Astrocyte (in vitro differentiated cells and primary cell): ENCODE measurements around the gene SUN5. TPM values are rescaled to one million over a fixed set of nuclear protein-coding genes. Genes with fewer than 3 reads are reported as not detected.

Source experiments
- DNase-seq: peaks from one replicate; pipeline ENCODE4 v3.0.0-alpha.2; 2010; ENCODE audit warnings: low read depth
- FAIRE-seq: peaks from 2 replicates; lab custom pipeline; 2011; peaks lifted over from hg19 to GRCh38; lab: Jason Lieb, UNC
- H2AFZ ChIP-seq: 2 replicates; pipeline ENCODE4 v1.6.0; 2012; ENCODE audit warnings: low read depth, low read length, inconsistent platforms
- H3K27ac ChIP-seq: 2 replicates; pipeline ENCODE4 v1.5.1; 2011; ENCODE audit warnings: low read depth, low read length, inconsistent platforms
- H3K27me3 ChIP-seq: 2 replicates; pipeline ENCODE4 v1.6.0; 2011; ENCODE audit warnings: low read length, inconsistent platforms; ENCODE audit not compliant: insufficient read depth
- H3K36me3 ChIP-seq: 2 replicates; pipeline ENCODE4 v1.5.1; 2011; ENCODE audit warnings: low read length, inconsistent platforms; ENCODE audit not compliant: insufficient read depth
- H3K4me1 ChIP-seq: 2 replicates; pipeline ENCODE4 v1.5.1; 2011; ENCODE audit warnings: low read length, inconsistent platforms; ENCODE audit not compliant: insufficient read depth
- H3K4me2 ChIP-seq: 2 replicates; pipeline ENCODE4 v1.6.0; 2012; ENCODE audit warnings: low read length, inconsistent platforms
- H3K4me3 ChIP-seq: 2 replicates; pipeline ENCODE4 v1.5.1; 2011; ENCODE audit warnings: low read depth, mild to moderate bottlenecking, low read length, inconsistent platforms; ENCODE audit not compliant: insufficient read depth
- H3K79me2 ChIP-seq: 2 replicates; pipeline ENCODE4 v1.6.0; 2012; ENCODE audit warnings: mild to moderate bottlenecking, low read length, inconsistent platforms; ENCODE audit not compliant: insufficient read depth
- H3K9ac ChIP-seq: 2 replicates; pipeline ENCODE4 v1.6.0; 2012; ENCODE audit warnings: mild to moderate bottlenecking, low read length, inconsistent platforms
- H3K9me3 ChIP-seq: 2 replicates; pipeline ENCODE4 v1.5.1; 2012; ENCODE audit warnings: low read depth, mild to moderate bottlenecking, low read length, inconsistent platforms; ENCODE audit not compliant: insufficient read depth
- H4K20me1 ChIP-seq: 2 replicates; pipeline ENCODE4 v1.6.0; 2012; ENCODE audit warnings: low read length, inconsistent platforms; ENCODE audit not compliant: insufficient read depth
- H3K27ac Mint-ChIP-seq: one replicate; pipeline ENCODE4 v1.8.0; 2021; ENCODE audit warnings: mild to moderate bottlenecking, mixed read lengths; ENCODE audit not compliant: unreplicated experiment
- H3K27me3 Mint-ChIP-seq: one replicate; pipeline ENCODE4 v1.8.0; 2021; ENCODE audit warnings: low read depth, mixed read lengths; ENCODE audit not compliant: unreplicated experiment
- H3K36me3 Mint-ChIP-seq: one replicate; pipeline ENCODE4 v1.8.0; 2021; ENCODE audit warnings: low read depth, mixed read lengths; ENCODE audit not compliant: unreplicated experiment
- H3K4me1 Mint-ChIP-seq: one replicate; pipeline ENCODE4 v1.8.0; 2021; ENCODE audit warnings: low read depth, mixed read lengths; ENCODE audit not compliant: unreplicated experiment
- H3K4me3 Mint-ChIP-seq: one replicate; pipeline ENCODE4 v1.8.0; 2021; ENCODE audit warnings: mild to moderate bottlenecking, moderate library complexity, mixed read lengths; ENCODE audit not compliant: unreplicated experiment
- H3K9me3 Mint-ChIP-seq: one replicate; pipeline ENCODE4 v1.8.0; 2021; ENCODE audit warnings: mild to moderate bottlenecking, mixed read lengths; ENCODE audit not compliant: unreplicated experiment
- CTCF ChIP-seq: IDR thresholded peaks from 2 replicates; pipeline ENCODE4 v1.5.1; 2011; ENCODE audit warnings: low read depth, mild to moderate bottlenecking, inconsistent platforms, low read length, moderate library complexity; ENCODE audit not compliant: insufficient read depth
- EZH2 ChIP-seq: IDR thresholded peaks from 2 replicates; pipeline ENCODE4 v1.6.1; 2012; ENCODE audit warnings: mild to moderate bottlenecking, low read length, inconsistent platforms; ENCODE audit not compliant: insufficient read depth
- total RNA-seq: library from RNA; stranded (reverse); gene quantifications from 2 replicates; pipeline ENCODE4 v1.2.1, GENCODE V29; 2021

Gene SUN5
- total RNA-seq, 1 donor from 2014 or later, result not detected

- Histone ChIP-seq H3K9ac (no peak overlapping the region), H3K4me3 (no peak overlapping the region), H3K79me2 (no peaks in the 10 kb centered on the region), H3K4me1 (no peaks in the 10 kb centered on the region), H3K36me3 (no peaks in the 10 kb centered on the region), H4K20me1 (no peaks in the 10 kb centered on the region), H3K9me3 (no peaks in the 10 kb centered on the region), H3K27me3 (no peaks in the 10 kb centered on the region), H3K27ac (no peak overlapping the region), H3K4me2 (no peak overlapping the region), H2AFZ (no peak overlapping the region)
- TF ChIP-seq CTCF (no peak), EZH2 (no peak)
- H3K4me3 Mint-ChIP-seq, result no peak overlapping the region
- H3K4me1 Mint-ChIP-seq, result no peaks in the 10 kb centered on the region
- no peaks in the 10 kb centered on the region for H3K36me3 Mint-ChIP-seq
- no peak overlapping the region for H3K27ac Mint-ChIP-seq
- H3K27me3 Mint-ChIP-seq, result peaks cover 63% of the 10 kb centered on the region
- FAIRE-seq, result no peak
- no peak for DNase-seq
- peaks cover 13% of the 10 kb centered on the region for H3K9me3 Mint-ChIP-seq
Observed at GRCh38 chr20:33038243-33038642, 34.0 kb upstream of the SUN5 start.

GRCh38 chr20:33037456-33037855 lies 33.2 kb upstream of the SUN5 start:
- FAIRE-seq, result no peak
- no peaks in the 10 kb centered on the region for H3K36me3 ChIP-seq
- no peak overlapping the region for H2AFZ ChIP-seq
- no peaks in the 10 kb centered on the region for H3K4me1 ChIP-seq
- no peak for DNase-seq
- H4K20me1 ChIP-seq, result no peaks in the 10 kb centered on the region
- H3K27ac ChIP-seq, result no peak overlapping the region
- no peak overlapping the region for H3K9ac ChIP-seq
- H3K4me3 Mint-ChIP-seq, result no peak overlapping the region
- no peaks in the 10 kb centered on the region for H3K79me2 ChIP-seq
- H3K4me1 Mint-ChIP-seq, result no peaks in the 10 kb centered on the region
- H3K27me3 Mint-ChIP-seq, result peaks cover 71% of the 10 kb centered on the region
- no peaks in the 10 kb centered on the region for H3K9me3 ChIP-seq
- TF ChIP-seq EZH2 (no peak), CTCF (no peak)
- H3K27ac Mint-ChIP-seq, result no peak overlapping the region
- peaks cover 13% of the 10 kb centered on the region for H3K9me3 Mint-ChIP-seq
- no peak overlapping the region for H3K4me3 ChIP-seq
- H3K27me3 ChIP-seq, result no peaks in the 10 kb centered on the region
- no peaks in the 10 kb centered on the region for H3K36me3 Mint-ChIP-seq
- H3K4me2 ChIP-seq, result no peak overlapping the region

GRCh38 chr20:33034901-33035492 lies 30.8 kb upstream of the SUN5 start:
- peaks cover 13% of the 10 kb centered on the region for H3K9me3 Mint-ChIP-seq
- no peak for TF ChIP-seq EZH2
- Histone ChIP-seq H3K4me3 (no peak overlapping the region), H3K4me2 (no peak overlapping the region), H3K9me3 (no peaks in the 10 kb centered on the region), H3K79me2 (no peaks in the 10 kb centered on the region), H3K27ac (no peak overlapping the region), H3K27me3 (no peaks in the 10 kb centered on the region), H4K20me1 (no peaks in the 10 kb centered on the region), H3K36me3 (no peaks in the 10 kb centered on the region), H3K9ac (no peak overlapping the region), H3K4me1 (no peaks in the 10 kb centered on the region), H2AFZ (no peak overlapping the region)
- no peaks in the 10 kb centered on the region for H3K36me3 Mint-ChIP-seq
- no peaks in the 10 kb centered on the region for H3K4me1 Mint-ChIP-seq
- H3K27me3 Mint-ChIP-seq, result peaks cover 61% of the 10 kb centered on the region
- FAIRE-seq (no peak), DNase-seq (no peak)
- H3K27ac Mint-ChIP-seq, result no peak overlapping the region
- no peak overlapping the region for H3K4me3 Mint-ChIP-seq
